ENCODE results near the gene ERC1.
A peak's percentile ranks its signal among the peaks of the same experiment; 100 is the strongest.

The ERC1 gene

GRCh38 chr12:1288333-1288732 lies 297.3 kb downstream of the ERC1 start:
- no peak overlapping the region for H3K4me3 ChIP-seq (ENCODE audit: low read depth, low read length)
- DNase-seq (ENCODE audit: low read depth) = no peak
- TF ChIP-seq POLR2A (IDR thresholded peaks at IDR 0.05; ENCODE audit: extremely low read depth, insufficient read length) (no peak), MAX (IDR thresholded peaks at IDR 0.05; ENCODE audit: low read depth, low read length) (no peak), MYC (IDR thresholded peaks at IDR 0.05; ENCODE audit: low read depth, low read length) (no peak)
- TF ChIP-seq, protein P1, sequence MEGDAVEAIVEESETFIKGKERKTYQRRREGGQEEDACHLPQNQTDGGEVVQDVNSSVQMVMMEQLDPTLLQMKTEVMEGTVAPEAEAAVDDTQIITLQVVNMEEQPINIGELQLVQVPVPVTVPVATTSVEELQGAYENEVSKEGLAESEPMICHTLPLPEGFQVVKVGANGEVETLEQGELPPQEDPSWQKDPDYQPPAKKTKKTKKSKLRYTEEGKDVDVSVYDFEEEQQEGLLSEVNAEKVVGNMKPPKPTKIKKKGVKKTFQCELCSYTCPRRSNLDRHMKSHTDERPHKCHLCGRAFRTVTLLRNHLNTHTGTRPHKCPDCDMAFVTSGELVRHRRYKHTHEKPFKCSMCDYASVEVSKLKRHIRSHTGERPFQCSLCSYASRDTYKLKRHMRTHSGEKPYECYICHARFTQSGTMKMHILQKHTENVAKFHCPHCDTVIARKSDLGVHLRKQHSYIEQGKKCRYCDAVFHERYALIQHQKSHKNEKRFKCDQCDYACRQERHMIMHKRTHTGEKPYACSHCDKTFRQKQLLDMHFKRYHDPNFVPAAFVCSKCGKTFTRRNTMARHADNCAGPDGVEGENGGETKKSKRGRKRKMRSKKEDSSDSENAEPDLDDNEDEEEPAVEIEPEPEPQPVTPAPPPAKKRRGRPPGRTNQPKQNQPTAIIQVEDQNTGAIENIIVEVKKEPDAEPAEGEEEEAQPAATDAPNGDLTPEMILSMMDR (IDR thresholded peaks at IDR 0.05; ENCODE audit: low read depth, low read length) = no peak

- TF ChIP-seq POLR2A (IDR thresholded peaks at IDR 0.05; ENCODE audit: extremely low read depth, insufficient read length) = no peak
- TF ChIP-seq, protein P1 (IDR thresholded peaks at IDR 0.05; ENCODE audit: low read depth, low read length) = no peak
- no peak for TF ChIP-seq MYC (IDR thresholded peaks at IDR 0.05; ENCODE audit: low read depth, low read length)
- no peak for TF ChIP-seq MAX (IDR thresholded peaks at IDR 0.05; ENCODE audit: low read depth, low read length)
- no peak overlapping the region for H3K4me3 ChIP-seq (ENCODE audit: low read depth, low read length)
- peak; percentile 33 for DNase-seq (ENCODE audit: low read depth)
Observed at GRCh38 chr12:1289371-1290155, 298.5 kb downstream of the ERC1 start.

DNA sequence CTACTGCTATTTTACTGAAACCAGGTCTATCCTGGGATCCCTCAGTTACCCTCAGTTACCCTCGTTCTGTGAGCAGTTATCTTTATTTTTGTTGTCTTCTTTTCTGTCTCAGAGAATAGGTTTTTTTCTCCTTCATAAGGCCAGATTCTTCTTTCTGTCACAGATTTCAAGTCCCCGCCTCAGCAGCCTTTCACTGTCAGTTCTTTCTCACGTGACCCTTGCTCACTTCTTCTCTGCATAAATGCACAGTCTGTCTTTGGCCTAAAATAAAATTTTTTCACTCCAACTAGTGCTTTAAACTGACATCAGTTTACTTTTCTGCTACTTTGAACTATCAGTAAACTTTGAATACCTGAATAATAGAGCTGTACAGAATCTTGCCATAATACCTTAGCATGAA lies 299.7 kb downstream of the ERC1 start:
- H3K4me3 ChIP-seq (ENCODE audit: low read depth, low read length) = no peak overlapping the region
- no peak for DNase-seq (ENCODE audit: low read depth)
- TF ChIP-seq, protein P1 (IDR thresholded peaks at IDR 0.05; ENCODE audit: low read depth, low read length) = no peak
- TF ChIP-seq MAX (IDR thresholded peaks at IDR 0.05; ENCODE audit: low read depth, low read length) = no peak
- no peak for TF ChIP-seq POLR2A (IDR thresholded peaks at IDR 0.05; ENCODE audit: extremely low read depth, insufficient read length)
- TF ChIP-seq MYC (IDR thresholded peaks at IDR 0.05; ENCODE audit: low read depth, low read length) = no peak

DNA sequence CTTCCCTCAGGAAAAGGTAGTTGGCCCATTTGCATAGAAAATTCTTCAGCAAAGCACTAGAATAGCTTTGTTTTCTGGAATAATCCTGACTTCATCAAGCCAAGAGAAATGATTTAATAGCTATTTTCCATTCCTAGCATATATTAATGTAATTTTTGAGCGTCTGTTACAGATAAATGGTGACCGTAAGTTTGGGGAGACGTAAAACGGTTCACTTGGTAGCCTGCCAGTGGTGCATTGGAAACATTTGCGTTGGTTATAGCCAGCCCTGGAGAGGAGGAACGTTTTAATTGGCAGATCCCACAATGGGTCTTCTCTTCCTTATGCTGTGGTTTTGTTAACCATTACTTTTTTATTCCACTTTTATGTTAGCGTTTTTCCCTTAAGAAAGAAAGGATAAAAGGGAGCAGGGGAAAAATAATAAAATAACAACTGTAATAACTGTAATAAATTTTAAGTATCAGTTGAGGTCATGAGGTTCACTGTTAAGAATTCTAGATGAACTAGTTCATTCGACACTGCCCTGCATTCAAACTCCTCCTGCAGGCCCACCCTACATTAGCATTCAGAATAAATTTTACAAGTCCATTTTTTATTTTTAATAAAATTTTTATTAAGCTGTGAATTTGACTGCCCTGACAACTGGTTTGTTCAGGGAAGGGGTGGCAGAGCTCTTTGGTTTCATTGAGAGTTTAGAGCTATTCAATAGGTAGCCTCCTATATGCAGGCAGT lies 300.7 kb downstream of the ERC1 start:
- DNase-seq (ENCODE audit: low read depth) = no peak
- TF ChIP-seq MYC (IDR thresholded peaks at IDR 0.05; ENCODE audit: low read depth, low read length) (no peak), POLR2A (IDR thresholded peaks at IDR 0.05; ENCODE audit: extremely low read depth, insufficient read length) (no peak), MAX (IDR thresholded peaks at IDR 0.05; ENCODE audit: low read depth, low read length) (no peak)
- TF ChIP-seq, protein P1 (IDR thresholded peaks at IDR 0.05; ENCODE audit: low read depth, low read length) = no peak

GRCh38 chr12:1293901-1294300 lies 302.9 kb downstream of the ERC1 start:
- DNase-seq (ENCODE audit: low read depth) = peak; percentile 67
- H3K4me3 ChIP-seq (ENCODE audit: low read depth, low read length) = no peak overlapping the region
- TF ChIP-seq MYC (IDR thresholded peaks at IDR 0.05; ENCODE audit: low read depth, low read length) (no peak), MAX (IDR thresholded peaks at IDR 0.05; ENCODE audit: low read depth, low read length) (no peak), POLR2A (IDR thresholded peaks at IDR 0.05; ENCODE audit: extremely low read depth, insufficient read length) (no peak)
- TF ChIP-seq, protein P1 (IDR thresholded peaks at IDR 0.05; ENCODE audit: low read depth, low read length) = no peak

More for the DNA sequence above, 300.7 kb downstream of the ERC1 start:
- H3K4me3 ChIP-seq (ENCODE audit: low read depth, low read length) = no peak overlapping the region

All from NB4 (cell line).